C1 segment of cervical spinal cord (tissue), 14 donors: ENCODE data around the gene OR8G1.
"Not testable (repeated sequence)": the region's sequence is repeated elsewhere in the genome, so short reads cannot be mapped to it uniquely, and the experiment has no call there.

ENCODE experiments used
- DNase-seq, 14 donors: peaks; one replicate each; lab custom pipeline; 2025; lab: John Stamatoyannopoulos, UW

The OR8G1 gene

GRCh38 chr11:124238512-124238911 lies 2.4 kb upstream of the OR8G1 start:
- no peak for DNase-seq

GRCh38 chr11:124249869-124250268 lies 9.0 kb downstream of the OR8G1 start:
- not testable (repeated sequence) for DNase-seq

DNA sequence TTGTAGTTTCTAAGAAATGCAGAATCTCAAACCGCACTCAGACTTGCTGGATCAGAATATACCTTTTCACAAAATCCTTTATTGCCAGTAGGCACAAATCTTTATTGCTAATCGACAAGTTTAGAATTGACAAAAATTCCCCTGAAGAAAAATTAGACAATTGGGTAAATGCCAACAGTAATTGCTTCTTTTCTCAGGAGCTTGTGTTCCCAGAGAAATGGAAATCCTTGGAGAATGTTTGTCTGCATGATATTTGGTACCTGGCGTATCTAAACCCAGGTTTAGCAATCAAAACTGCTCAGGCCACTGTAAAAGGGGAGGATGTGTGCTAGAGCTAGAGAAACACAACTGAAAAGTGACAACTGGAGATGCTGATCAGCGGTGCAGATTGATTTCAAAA lies 15.2 kb downstream of the OR8G1 start, which contains the start of gene OR8G5:
Gene OR8G5, plus strand, starts transcription at position 301 of the 400 bp plus-strand sequence. CDS start 8,556 bp downstream, outside the sequence.
- DNase-seq: no peak

DNA sequence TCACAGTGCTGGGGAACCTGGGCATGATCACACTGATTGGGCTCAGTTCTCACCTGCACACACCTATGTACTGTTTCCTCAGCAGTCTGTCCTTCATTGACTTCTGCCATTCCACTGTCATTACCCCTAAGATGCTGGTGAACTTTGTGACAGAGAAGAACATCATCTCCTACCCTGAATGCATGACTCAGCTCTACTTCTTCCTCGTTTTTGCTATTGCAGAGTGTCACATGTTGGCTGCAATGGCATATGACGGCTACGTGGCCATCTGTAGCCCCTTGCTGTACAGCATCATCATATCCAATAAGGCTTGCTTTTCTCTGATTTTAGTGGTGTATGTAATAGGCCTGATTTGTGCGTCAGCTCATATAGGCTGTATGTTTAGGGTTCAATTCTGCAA lies 24.1 kb downstream of the OR8G1 start:
- not testable (repeated sequence) for DNase-seq

GRCh38 chr11:124270886-124271285 lies 30.0 kb downstream of the OR8G1 start:
- not testable (repeated sequence) for DNase-seq

GRCh38 chr11:124274000-124274399 lies 33.1 kb downstream of the OR8G1 start:
- no peak for DNase-seq

DNA sequence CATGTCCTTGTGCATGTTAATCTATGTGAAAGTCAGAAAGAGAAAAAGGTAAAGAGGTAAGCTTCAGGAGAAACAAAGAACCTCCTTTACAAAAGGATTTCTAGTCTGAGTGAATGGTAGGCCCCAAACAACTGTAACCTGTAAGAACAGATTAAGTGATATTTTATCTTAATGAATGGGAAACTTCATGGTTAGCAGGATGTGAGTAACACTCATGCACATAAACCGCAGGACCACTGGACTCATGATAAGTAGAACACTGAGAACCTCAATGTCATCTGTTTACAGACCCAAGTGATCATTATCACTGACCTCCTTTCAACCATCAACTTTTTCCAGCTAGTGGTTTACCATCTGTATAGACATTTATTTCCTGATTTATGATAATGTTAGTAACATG lies 35.2 kb downstream of the OR8G1 start:
- DNase-seq: no peak

DNA sequence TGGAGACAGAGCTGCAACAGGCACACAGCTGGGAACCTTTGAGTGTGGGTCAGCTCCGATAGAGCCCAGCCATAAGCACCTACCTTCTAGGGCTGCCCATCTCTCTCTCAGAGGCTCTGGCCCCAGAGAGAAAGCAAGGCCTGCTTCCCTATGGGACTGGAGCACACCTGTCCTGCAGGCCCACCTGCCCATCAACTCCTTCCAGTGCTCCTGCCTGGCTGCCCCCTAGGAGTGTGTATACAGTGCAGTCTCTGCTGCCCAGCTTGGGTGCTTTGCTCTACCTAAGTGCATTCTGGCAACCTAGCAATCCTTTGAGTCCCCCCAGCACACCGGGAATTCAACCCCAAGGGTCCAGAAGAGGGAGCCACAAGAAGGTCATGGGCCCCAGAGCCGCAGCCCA lies 36.3 kb downstream of the OR8G1 start:
- no peak for DNase-seq

DNA sequence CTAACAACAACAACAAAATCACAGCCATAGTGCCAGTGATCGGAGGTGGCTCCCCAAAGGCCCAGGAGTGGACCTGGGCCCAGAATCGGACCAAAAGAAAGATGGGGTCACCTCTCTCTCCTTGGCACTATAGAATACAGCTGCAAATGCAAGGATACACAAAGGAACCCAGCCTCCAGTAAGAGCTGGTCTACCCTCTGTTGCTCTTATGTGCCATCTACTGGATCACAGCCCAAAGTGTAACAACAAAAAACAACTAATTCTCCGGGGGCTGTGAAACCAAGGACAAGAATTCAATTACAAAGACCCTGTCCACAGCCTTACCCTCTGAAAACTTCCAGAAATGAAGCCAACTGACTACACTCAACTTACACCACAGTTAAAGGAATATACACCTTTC lies 36.9 kb downstream of the OR8G1 start:
- no peak for DNase-seq

- DNase-seq: no peak
Measured at GRCh38 chr11:124278261-124278660, 37.4 kb downstream of the OR8G1 start.

DNA sequence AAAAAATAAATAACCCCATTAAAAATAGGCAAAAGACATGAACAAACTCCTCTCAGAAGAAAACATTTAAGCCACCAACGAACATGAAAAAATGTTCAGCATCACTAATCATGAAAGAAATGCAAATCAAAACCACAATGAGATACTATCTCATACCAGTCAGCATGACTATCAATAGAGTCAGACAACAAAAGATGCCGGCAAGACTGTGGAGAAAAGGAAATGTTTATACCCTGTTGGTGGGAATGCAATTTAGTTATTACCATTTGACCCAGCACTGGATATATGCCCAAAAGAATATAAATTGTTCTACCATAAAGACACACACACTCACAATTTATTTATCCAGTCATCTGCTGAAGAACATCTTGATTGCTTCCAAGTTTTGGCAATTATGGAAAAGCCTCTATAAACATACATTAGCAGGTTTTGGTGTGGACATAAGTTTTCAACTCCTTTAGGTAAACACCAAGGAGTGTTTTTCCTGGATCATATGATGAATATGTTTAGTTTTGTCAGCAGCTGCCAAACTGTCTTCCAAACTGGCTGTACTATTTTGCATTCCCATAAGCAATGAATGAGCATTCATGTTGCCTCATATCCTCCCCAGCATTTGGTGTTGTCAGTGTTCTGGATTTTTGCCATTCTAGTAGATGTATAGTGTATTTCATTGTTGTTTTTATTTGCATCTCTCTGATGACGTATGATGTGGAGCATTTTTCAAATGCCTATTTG lies 44.9 kb downstream of the OR8G1 start:
- DNase-seq: no peak

GRCh38 chr11:124294687-124295086 lies 53.8 kb downstream of the OR8G1 start:
- no peak for DNase-seq

DNA sequence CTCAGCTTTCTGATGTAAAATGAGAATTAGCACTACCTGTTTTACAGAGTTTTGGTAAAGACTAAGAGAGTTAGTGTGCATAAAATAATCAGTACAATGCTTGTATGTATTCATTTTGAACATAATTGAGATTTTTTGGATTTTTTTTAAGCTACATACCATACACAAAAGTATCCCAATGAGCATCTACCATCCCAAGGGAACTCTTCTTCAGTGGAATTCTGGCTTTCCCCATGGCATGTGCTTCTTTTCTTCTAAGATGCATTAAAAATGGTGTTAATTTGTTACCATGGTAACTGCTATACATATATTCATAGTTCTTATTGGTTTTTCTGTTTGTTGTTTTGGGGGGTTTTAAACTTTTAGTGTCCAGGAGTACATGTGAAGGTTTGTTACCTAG lies 55.1 kb downstream of the OR8G1 start:
- no peak for DNase-seq

- DNase-seq: no peak
Measured at GRCh38 chr11:124297921-124298320, 57.0 kb downstream of the OR8G1 start.

DNA sequence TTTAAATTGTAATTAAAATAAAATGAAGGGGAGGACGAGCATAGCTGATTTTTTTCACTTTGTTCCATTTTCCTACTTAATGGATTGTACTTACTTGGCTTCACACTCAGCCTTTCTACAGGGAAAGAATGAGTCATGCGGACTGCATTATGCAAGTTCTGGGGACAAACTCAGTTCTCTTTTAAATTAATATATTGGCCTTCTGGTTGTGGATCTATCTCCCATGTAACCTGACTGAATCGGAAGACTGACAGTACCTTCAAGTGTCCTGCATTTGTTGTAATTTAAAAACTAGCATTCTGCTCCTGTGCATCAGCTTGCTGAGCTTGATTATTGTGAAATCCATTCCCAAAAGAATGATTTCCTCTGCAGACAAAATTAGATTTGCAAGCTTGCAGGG lies 60.7 kb downstream of the OR8G1 start:
- DNase-seq: no peak

GRCh38 chr11:124302347-124303125 lies 61.6 kb downstream of the OR8G1 start:
- DNase-seq: no peak
